Ishikawa (cell line): ENCODE results near the gene GOLGA1.

Experiments used
- CEBPB ChIP-seq: IDR thresholded peaks from 2 replicates; pipeline ENCODE4 v1.6.1; 2012
- CREB1 ChIP-seq: IDR thresholded peaks from 2 replicates; pipeline ENCODE4 v1.6.1; 2012; ENCODE audit warnings: low read depth
- EGR1 ChIP-seq: IDR thresholded peaks from 2 replicates; pipeline ENCODE4 v1.6.1; 2012
- EP300 ChIP-seq: IDR thresholded peaks from 2 replicates; pipeline ENCODE4 v1.6.1; 2012; ENCODE audit warnings: borderline replicate concordance
- FOXM1 ChIP-seq: IDR thresholded peaks from 2 replicates; pipeline ENCODE4 v1.6.1; 2012; ENCODE audit warnings: low read depth, borderline replicate concordance
- NFIC ChIP-seq: IDR thresholded peaks from 2 replicates; pipeline ENCODE4 v1.6.1; 2012
- RAD21 ChIP-seq: IDR thresholded peaks from 2 replicates; pipeline ENCODE4 v1.6.1; 2012; ENCODE audit warnings: low read depth
- TAF1 ChIP-seq: IDR thresholded peaks from 2 replicates; pipeline ENCODE4 v1.6.1; 2012; ENCODE audit warnings: low read depth, mild to moderate bottlenecking
- TCF12 ChIP-seq: IDR thresholded peaks from 2 replicates; pipeline ENCODE4 v1.6.1; 2012; ENCODE audit warnings: low read depth
- TEAD4 ChIP-seq: IDR thresholded peaks from 2 replicates; pipeline ENCODE4 v1.6.1; 2012
- YY1 ChIP-seq: IDR thresholded peaks from 2 replicates; pipeline ENCODE4 v1.6.1; 2012; ENCODE audit warnings: low read depth
- ZBTB7A ChIP-seq: IDR thresholded peaks from 2 replicates; pipeline ENCODE4 v1.6.1; 2012; ENCODE audit warnings: low read depth
- TF ChIP-seq, protein P1 (sequence below): IDR thresholded peaks from 2 replicates; pipeline ENCODE4 v1.6.1; 2012; ENCODE audit warnings: low read depth, mild to moderate bottlenecking
- TF ChIP-seq, protein P2 (sequence below): IDR thresholded peaks from 2 replicates; pipeline ENCODE4 v1.6.1; 2012
- TF ChIP-seq, protein P3 (sequence below): IDR thresholded peaks from 2 replicates; pipeline ENCODE4 v1.6.1; 2012

GOLGA1 gene

DNA sequence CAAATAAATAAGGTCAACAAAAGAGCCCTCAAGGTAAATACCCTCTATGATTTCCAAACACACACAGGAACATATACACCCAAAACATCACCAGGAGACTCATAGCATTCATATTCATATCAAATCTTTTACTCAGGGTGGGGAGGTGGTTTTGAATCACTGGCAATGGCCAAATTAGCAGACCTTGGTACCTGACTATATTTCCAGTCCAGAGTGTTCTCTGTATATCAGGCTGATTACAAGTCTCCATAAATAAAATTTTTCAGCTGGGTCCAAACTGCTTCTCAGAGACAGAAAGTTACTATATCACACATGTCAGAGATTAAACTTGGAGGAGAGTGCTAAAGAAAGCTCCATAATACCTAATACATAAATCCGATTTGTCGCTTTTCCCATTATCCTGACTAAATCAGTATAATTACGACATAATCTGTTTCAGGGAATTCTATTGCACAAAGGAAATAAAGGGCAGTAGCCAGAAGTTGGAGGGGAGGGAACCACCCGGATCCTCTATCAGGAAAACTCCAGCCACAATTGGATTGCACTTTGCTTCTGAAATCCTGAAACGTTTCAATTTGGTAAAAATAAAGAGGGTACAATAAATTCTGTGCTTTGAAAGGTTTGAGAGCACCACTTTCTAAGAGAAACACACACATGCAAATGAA is 7.0 kb upstream of the GOLGA1 start:
- TF ChIP-seq, protein P1, sequence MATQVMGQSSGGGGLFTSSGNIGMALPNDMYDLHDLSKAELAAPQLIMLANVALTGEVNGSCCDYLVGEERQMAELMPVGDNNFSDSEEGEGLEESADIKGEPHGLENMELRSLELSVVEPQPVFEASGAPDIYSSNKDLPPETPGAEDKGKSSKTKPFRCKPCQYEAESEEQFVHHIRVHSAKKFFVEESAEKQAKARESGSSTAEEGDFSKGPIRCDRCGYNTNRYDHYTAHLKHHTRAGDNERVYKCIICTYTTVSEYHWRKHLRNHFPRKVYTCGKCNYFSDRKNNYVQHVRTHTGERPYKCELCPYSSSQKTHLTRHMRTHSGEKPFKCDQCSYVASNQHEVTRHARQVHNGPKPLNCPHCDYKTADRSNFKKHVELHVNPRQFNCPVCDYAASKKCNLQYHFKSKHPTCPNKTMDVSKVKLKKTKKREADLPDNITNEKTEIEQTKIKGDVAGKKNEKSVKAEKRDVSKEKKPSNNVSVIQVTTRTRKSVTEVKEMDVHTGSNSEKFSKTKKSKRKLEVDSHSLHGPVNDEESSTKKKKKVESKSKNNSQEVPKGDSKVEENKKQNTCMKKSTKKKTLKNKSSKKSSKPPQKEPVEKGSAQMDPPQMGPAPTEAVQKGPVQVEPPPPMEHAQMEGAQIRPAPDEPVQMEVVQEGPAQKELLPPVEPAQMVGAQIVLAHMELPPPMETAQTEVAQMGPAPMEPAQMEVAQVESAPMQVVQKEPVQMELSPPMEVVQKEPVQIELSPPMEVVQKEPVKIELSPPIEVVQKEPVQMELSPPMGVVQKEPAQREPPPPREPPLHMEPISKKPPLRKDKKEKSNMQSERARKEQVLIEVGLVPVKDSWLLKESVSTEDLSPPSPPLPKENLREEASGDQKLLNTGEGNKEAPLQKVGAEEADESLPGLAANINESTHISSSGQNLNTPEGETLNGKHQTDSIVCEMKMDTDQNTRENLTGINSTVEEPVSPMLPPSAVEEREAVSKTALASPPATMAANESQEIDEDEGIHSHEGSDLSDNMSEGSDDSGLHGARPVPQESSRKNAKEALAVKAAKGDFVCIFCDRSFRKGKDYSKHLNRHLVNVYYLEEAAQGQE = no peak
- TF ChIP-seq RAD21 (no peak), FOXM1 (no peak), EGR1 (no peak), EP300 (no peak), NFIC (no peak), YY1 (no peak), TCF12 (no peak), TEAD4 (no peak), CREB1 (no peak), TAF1 (no peak), ZBTB7A (no peak), CEBPB (no peak)
- TF ChIP-seq, protein P2, sequence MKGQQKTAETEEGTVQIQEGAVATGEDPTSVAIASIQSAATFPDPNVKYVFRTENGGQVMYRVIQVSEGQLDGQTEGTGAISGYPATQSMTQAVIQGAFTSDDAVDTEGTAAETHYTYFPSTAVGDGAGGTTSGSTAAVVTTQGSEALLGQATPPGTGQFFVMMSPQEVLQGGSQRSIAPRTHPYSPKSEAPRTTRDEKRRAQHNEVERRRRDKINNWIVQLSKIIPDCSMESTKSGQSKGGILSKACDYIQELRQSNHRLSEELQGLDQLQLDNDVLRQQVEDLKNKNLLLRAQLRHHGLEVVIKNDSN = no peak
- TF ChIP-seq, protein P3, sequence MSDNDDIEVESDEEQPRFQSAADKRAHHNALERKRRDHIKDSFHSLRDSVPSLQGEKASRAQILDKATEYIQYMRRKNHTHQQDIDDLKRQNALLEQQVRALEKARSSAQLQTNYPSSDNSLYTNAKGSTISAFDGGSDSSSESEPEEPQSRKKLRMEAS = no peak

DNA sequence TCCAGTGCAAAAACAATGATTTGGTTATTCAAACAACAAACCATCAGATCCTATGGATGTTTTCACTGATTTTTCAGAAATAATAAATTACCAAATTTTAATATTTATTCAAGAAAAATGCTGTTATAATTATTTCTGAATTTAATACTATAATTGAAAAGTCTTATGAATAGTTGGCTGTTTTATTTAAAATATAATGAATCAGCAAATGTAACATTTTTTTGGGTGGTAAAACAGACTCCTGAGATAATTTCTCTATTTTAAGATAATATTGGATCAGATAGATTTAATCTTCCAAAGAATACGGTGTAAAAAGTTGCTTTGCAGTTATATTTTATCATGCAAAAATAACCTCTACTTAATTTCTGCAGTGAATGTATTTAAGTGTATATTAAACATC is 5.3 kb upstream of the GOLGA1 start:
- no peak for TF ChIP-seq ZBTB7A
- TF ChIP-seq, protein P3 = no peak
- no peak for TF ChIP-seq CEBPB
- TF ChIP-seq, protein P2 = no peak
- TF ChIP-seq TEAD4 = no peak
- no peak for TF ChIP-seq TCF12
- no peak for TF ChIP-seq TAF1
- TF ChIP-seq, protein P1 = no peak
- no peak for TF ChIP-seq EGR1
- TF ChIP-seq CREB1 = no peak
- no peak for TF ChIP-seq YY1
- no peak for TF ChIP-seq EP300
- no peak for TF ChIP-seq RAD21
- no peak for TF ChIP-seq FOXM1
- no peak for TF ChIP-seq NFIC

DNA sequence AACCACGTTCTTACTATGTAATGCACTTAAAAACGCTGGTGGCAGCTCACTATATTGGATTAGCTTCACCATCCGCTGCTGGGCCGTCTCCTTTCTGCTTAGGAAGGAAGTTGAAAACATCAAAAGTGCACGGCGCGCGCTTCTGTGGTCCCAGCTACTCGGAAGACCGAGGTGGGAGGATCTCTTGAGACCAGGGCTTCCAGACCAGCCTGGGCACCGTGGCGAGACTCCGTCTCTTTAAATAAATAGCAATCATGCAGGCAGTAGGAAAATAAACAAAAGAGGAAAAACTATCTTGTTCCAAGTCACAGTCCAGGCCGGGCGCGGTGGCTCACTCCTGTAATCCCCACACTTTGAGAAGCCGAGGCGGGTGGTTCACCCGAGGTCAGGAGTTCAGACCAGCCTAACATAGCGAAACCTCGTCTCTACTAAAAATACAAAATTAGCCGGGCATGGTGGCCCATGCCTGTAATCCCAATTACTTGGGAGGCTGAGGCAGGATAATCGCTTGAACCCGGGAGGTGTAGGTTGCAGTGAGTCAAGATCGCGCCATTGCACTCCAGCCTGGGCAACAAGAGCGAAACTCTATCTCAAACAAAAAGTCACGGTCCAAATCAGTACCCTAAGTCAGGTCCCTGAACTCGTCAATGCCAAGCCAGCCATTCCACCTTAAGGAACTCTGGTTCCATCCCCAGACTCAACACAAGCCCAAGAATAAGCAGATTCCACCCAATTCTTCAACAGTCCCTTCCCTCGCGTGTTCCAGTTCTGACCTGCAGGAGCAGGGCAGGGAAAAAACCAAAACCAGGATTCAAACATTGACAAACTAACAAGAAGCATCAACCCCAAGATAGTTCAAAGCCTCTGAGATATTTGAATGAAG is 1.0 kb upstream of the GOLGA1 start:
- no peak for TF ChIP-seq YY1
- TF ChIP-seq, protein P1 = no peak

DNA sequence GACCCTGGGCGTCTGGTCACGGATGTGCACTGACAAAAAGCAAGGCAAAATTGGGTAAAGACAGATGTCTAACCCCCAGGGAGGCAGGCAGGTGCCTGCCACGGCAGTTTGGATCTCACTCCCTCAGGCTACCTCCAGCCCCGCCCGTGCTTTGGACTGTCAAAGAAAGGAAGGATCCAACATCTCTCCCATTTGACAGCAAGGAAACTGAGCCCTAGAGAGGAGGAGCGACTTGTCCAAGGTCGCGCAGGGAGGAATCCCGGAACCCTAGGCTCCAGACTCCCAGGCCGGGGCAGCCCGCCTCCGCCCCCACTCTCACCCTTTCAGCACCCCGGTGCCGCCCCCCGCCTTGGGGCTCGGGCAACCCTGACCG is 376 bp downstream of the GOLGA1 start:
- TF ChIP-seq, protein P2 = no peak
- TF ChIP-seq NFIC (0 out of 2 replicates have a peak, but pooled peaks have one; percentile 5), TCF12 (no peak), TAF1 (no peak), EGR1 (no peak), RAD21 (no peak), TEAD4 (no peak)
